HepG2 (cell line): ENCODE results near the gene CLASP1. TPM values are rescaled to one million over a fixed set of nuclear protein-coding genes. Genes with fewer than 3 reads are reported as not detected.

Experiments
- ADNP ChIP-seq: sonication (generic); formaldehyde crosslinking; IDR thresholded peaks from 2 replicates; pipeline ENCODE4 v1.4.0; 2020; ENCODE audit warnings: missing genetic modification reagents
- KLF11 ChIP-seq: IDR thresholded peaks from 2 replicates; pipeline ENCODE4 v1.6.1; 2016; ENCODE audit warnings: missing compliant biosample characterization
- MAFF ChIP-seq: IDR thresholded peaks from 2 replicates; pipeline ENCODE4 v1.6.1; 2011; ENCODE audit warnings: low read depth, low read length, improper control_type of control experiment
- NPAS2 ChIP-seq: sonication (generic); formaldehyde crosslinking; IDR thresholded peaks from 2 replicates; pipeline ENCODE4 v1.8.0; 2022; ENCODE audit warnings: mild to moderate bottlenecking, missing genetic modification reagents, borderline replicate concordance
- RELA ChIP-seq: sonication (generic); formaldehyde crosslinking; IDR thresholded peaks from 2 replicates; pipeline ENCODE4 v1.4.0; 2020; ENCODE audit warnings: missing genetic modification reagents
- SIX4 ChIP-seq: sonication (generic); formaldehyde crosslinking; IDR thresholded peaks from 2 replicates; pipeline ENCODE4 v1.4.0; 2020; ENCODE audit warnings: missing genetic modification reagents
- SNRNP70 ChIP-seq: fragments of 200-400 bp; formaldehyde crosslinking; IDR thresholded peaks from 2 replicates; pipeline ENCODE4 v1.6.1; 2017; ENCODE audit warnings: mild to moderate bottlenecking, low read depth, low read length, moderate library complexity
- TBX2 ChIP-seq: sonication (generic); formaldehyde crosslinking; IDR thresholded peaks from 2 replicates; pipeline ENCODE4 v1.5.0; 2020; ENCODE audit warnings: missing genetic modification reagents, mild to moderate bottlenecking, borderline replicate concordance
- TMF1 ChIP-seq: sonication (generic); formaldehyde crosslinking; IDR thresholded peaks from 2 replicates; pipeline ENCODE4 v1.8.1; 2022; ENCODE audit warnings: low read depth, missing genetic modification reagents
- U2AF1 ChIP-seq: fragments of 200-400 bp; formaldehyde crosslinking; optimal IDR thresholded peaks from 2 replicates; pipeline ENCODE3; 2017; ENCODE audit warnings: mild to moderate bottlenecking, low read depth, low read length
- ZEB1 ChIP-seq: IDR thresholded peaks from 2 replicates; pipeline ENCODE4 v1.6.1; 2012; ENCODE audit warnings: mild to moderate bottlenecking, low read depth, inconsistent platforms; ENCODE audit not compliant: insufficient replicate concordance
- ZFP36L1 ChIP-seq: sonication (generic); formaldehyde crosslinking; IDR thresholded peaks from 2 replicates; pipeline ENCODE4 v1.8.0; 2022; ENCODE audit warnings: mild to moderate bottlenecking, missing genetic modification reagents, moderate library complexity
- ZFP82 ChIP-seq: sonication (generic); formaldehyde crosslinking; IDR thresholded peaks from 2 replicates; pipeline ENCODE4 v1.5.1; 2020; ENCODE audit warnings: mild to moderate bottlenecking, missing genetic modification reagents, borderline replicate concordance
- ZNF460 ChIP-seq: sonication (generic); formaldehyde crosslinking; IDR thresholded peaks from 2 replicates; pipeline ENCODE4 v1.5.1; 2020; ENCODE audit warnings: missing genetic modification reagents, mild to moderate bottlenecking, borderline replicate concordance
- ZNF547 ChIP-seq: sonication (generic); formaldehyde crosslinking; IDR thresholded peaks from 2 replicates; pipeline ENCODE4 v1.5.1; 2020; ENCODE audit warnings: mild to moderate bottlenecking, missing genetic modification reagents
- ZNF766 ChIP-seq: sonication (generic); formaldehyde crosslinking; IDR thresholded peaks from 2 replicates; pipeline ENCODE4 v1.5.0; 2020; ENCODE audit warnings: missing genetic modification reagents, borderline replicate concordance
- polyA plus RNA-seq, 8 experiments: library from polyadenylated mRNA; depleted of rRNA in 3 of 8; stranded (reverse) in 7 of 8; unstranded in 1 of 8; fragments of >200 nt; fragmentation: Illumina TruSeq in 4 of 8; extraction: Trizol in 4 of 8; gene quantifications; 2 replicates each; pipeline versions ENCODE4 v1.2.1 to v1.2.3, GENCODE V29; 2011 to 2016; ENCODE audit warnings: low read depth in 4 of 8, missing spikeins in 1 of 8, mixed read lengths in 1 of 8; ENCODE audit not compliant: insufficient read depth in 1 of 8
- total RNA-seq, 5 experiments: library from RNA; depleted of rRNA; stranded (reverse); fragments of >200 nt; fragmentation: Illumina TruSeq; extraction: Trizol; gene quantifications; 2 replicates each; pipeline ENCODE4 v1.2.3, GENCODE V29; 2016; ENCODE audit warnings: low read depth in 1 of 5
- TF ChIP-seq, protein P1 (sequence below): sonication (generic); formaldehyde crosslinking; IDR thresholded peaks from 2 replicates; pipeline ENCODE4 v1.5.0; 2020; ENCODE audit warnings: missing genetic modification reagents, mild to moderate bottlenecking, borderline replicate concordance
- TF ChIP-seq, protein P2 (sequence below): sonication (generic); formaldehyde crosslinking; IDR thresholded peaks from 2 replicates; pipeline ENCODE4 v1.5.0; 2020; ENCODE audit warnings: missing genetic modification reagents, mild to moderate bottlenecking, borderline replicate concordance
- TF ChIP-seq, protein P3 (sequence below): sonication (generic); formaldehyde crosslinking; IDR thresholded peaks from 2 replicates; pipeline ENCODE4 v1.4.0; 2020; ENCODE audit warnings: missing genetic modification reagents
- TF ChIP-seq, protein P4 (sequence below): sonication (generic); formaldehyde crosslinking; IDR thresholded peaks from 2 replicates; pipeline ENCODE4 v1.8.0; 2022; ENCODE audit warnings: mild to moderate bottlenecking, missing genetic modification reagents

The CLASP1 gene
- total and polyA plus RNA-seq, 2 of the 13 experiments (the other 11 are each of a cell fraction or from before 2014, with no cell fraction given), result 11.7 to 47.9 TPM

DNA sequence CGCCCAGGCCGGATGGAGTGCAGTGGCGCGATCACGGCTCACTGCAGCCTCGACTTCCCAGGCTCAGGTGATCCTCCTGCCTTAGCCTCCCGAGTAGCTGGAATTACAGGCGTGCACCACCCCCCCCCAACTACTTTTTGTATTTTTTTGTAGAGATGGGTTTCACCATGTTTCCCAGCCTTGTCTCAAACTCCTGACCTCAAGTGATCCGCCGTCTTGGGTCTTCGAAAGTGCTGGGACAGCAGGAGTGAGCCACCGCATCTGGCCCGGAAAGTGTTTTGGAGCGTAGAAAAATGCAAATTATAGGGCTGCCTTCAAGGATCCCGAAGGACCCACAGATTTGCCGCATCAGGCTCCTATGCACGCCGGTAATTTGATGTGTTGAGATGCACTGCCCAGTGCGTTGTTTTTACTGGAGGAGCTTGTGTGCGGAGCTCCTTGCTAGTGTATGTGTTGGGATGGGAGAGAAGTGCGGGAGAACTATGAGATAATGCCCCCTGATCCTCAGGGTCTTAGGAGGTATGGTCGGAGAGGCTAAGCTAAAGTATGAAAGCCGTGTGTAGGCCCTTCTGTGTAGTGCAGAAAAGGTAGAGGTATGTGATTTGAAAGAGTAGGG lies 1.2 kb upstream of the CLASP1 start (continued):
- TF ChIP-seq, protein P1, sequence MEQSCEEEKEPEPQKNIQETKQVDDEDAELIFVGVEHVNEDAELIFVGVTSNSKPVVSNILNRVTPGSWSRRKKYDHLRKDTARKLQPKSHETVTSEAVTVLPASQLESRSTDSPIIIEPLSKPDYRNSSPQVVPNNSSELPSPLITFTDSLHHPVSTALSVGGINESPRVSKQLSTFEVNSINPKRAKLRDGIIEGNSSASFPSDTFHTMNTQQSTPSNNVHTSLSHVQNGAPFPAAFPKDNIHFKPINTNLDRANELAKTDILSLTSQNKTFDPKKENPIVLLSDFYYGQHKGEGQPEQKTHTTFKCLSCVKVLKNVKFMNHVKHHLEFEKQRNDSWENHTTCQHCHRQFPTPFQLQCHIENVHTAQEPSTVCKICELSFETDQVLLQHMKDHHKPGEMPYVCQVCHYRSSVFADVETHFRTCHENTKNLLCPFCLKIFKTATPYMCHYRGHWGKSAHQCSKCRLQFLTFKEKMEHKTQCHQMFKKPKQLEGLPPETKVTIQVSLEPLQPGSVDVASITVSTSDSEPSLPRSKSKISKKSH, result peak; percentile 45; the same call in 1 of the 2 replicates
- no peak for TF ChIP-seq U2AF1
- TF ChIP-seq MAFF, result no peak
- no peak for TF ChIP-seq ZFP82
- TF ChIP-seq, protein P2, sequence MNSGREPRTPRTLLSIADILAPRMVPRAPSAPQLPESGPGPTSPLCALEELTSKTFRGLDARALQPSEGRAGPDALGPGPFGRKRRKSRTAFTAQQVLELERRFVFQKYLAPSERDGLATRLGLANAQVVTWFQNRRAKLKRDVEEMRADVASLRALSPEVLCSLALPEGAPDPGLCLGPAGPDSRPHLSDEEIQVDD (CRISPR knock-in tag), result no peak
- TF ChIP-seq TMF1, result no peak
- TF ChIP-seq, protein P3, sequence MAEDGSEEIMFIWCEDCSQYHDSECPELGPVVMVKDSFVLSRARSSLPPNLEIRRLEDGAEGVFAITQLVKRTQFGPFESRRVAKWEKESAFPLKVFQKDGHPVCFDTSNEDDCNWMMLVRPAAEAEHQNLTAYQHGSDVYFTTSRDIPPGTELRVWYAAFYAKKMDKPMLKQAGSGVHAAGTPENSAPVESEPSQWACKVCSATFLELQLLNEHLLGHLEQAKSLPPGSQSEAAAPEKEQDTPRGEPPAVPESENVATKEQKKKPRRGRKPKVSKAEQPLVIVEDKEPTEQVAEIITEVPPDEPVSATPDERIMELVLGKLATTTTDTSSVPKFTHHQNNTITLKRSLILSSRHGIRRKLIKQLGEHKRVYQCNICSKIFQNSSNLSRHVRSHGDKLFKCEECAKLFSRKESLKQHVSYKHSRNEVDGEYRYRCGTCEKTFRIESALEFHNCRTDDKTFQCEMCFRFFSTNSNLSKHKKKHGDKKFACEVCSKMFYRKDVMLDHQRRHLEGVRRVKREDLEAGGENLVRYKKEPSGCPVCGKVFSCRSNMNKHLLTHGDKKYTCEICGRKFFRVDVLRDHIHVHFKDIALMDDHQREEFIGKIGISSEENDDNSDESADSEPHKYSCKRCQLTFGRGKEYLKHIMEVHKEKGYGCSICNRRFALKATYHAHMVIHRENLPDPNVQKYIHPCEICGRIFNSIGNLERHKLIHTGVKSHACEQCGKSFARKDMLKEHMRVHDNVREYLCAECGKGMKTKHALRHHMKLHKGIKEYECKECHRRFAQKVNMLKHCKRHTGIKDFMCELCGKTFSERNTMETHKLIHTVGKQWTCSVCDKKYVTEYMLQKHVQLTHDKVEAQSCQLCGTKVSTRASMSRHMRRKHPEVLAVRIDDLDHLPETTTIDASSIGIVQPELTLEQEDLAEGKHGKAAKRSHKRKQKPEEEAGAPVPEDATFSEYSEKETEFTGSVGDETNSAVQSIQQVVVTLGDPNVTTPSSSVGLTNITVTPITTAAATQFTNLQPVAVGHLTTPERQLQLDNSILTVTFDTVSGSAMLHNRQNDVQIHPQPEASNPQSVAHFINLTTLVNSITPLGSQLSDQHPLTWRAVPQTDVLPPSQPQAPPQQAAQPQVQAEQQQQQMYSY (CRISPR knock-in tag), result no peak
- no peak for TF ChIP-seq ZNF547 (CRISPR knock-in tag)
- no peak for TF ChIP-seq RELA
- no peak for TF ChIP-seq NPAS2 (CRISPR knock-in tag)
- TF ChIP-seq ZEB1, result no peak
- TF ChIP-seq KLF11 (CRISPR knock-in tag), result no peak
- no peak for TF ChIP-seq SIX4 (CRISPR knock-in tag)
- TF ChIP-seq SNRNP70, result no peak
- no peak for TF ChIP-seq ZNF766 (CRISPR knock-in tag)
- TF ChIP-seq, protein P4, sequence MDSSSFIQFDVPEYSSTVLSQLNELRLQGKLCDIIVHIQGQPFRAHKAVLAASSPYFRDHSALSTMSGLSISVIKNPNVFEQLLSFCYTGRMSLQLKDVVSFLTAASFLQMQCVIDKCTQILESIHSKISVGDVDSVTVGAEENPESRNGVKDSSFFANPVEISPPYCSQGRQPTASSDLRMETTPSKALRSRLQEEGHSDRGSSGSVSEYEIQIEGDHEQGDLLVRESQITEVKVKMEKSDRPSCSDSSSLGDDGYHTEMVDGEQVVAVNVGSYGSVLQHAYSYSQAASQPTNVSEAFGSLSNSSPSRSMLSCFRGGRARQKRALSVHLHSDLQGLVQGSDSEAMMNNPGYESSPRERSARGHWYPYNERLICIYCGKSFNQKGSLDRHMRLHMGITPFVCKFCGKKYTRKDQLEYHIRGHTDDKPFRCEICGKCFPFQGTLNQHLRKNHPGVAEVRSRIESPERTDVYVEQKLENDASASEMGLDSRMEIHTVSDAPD, result no peak
- no peak for TF ChIP-seq ADNP (CRISPR knock-in tag)
- TF ChIP-seq ZFP36L1, result peak; percentile 57; the same call in 1 of the 2 replicates
- TF ChIP-seq TBX2 (CRISPR knock-in tag), result no peak
- 0 out of 2 replicates have a peak, but pooled peaks have one; percentile 3 for TF ChIP-seq ZNF460 (CRISPR knock-in tag)
